Loucy (cell line): ENCODE results near the gene PRKCZ.
A peak's percentile ranks its signal among the peaks of the same experiment; 100 is the strongest.

Experiments used
- H2AFZ ChIP-seq: fragments of 200-600 bp; sonication (generic); 2 replicates; pipeline ENCODE4 v1.6.0; 2016; ENCODE audit warnings: antibody characterized with exemption, mild to moderate bottlenecking, low read length, moderate library complexity
- H3F3A ChIP-seq: fragments of 200-600 bp; 2 replicates; pipeline ENCODE4 v1.6.0; 2016; ENCODE audit warnings: antibody characterized with exemption, low read depth, mild to moderate bottlenecking
- H3K27me3 ChIP-seq: fragments of 200-600 bp; sonication (generic); 2 replicates; pipeline ENCODE4 v1.6.1; 2014; ENCODE audit warnings: low read length, mild to moderate bottlenecking; ENCODE audit not compliant: insufficient read depth, poor library complexity, severe bottlenecking
- H3K36me3 ChIP-seq: fragments of 200-600 bp; sonication (generic); 2 replicates; pipeline ENCODE4 v1.6.1; 2016; ENCODE audit warnings: low read length; ENCODE audit not compliant: insufficient read depth
- H3K4me1 ChIP-seq: fragments of 200-600 bp; sonication (generic); 2 replicates; pipeline ENCODE4 v1.5.1; 2014; ENCODE audit warnings: low read length, mild to moderate bottlenecking; ENCODE audit not compliant: insufficient read depth, poor library complexity, severe bottlenecking
- H3K4me2 ChIP-seq: fragments of 200-600 bp; sonication (generic); 2 replicates; pipeline ENCODE4 v1.6.0; 2014; ENCODE audit warnings: antibody characterized with exemption, low read length, low read depth, mild to moderate bottlenecking; ENCODE audit not compliant: poor library complexity, severe bottlenecking
- H3K4me3 ChIP-seq: fragments of 200-600 bp; sonication (generic); 2 replicates; pipeline ENCODE4 v1.5.1; 2014; ENCODE audit warnings: low read length, mild to moderate bottlenecking, mixed read lengths; ENCODE audit not compliant: poor library complexity, severe bottlenecking
- H3K79me2 ChIP-seq: fragments of 200-600 bp; sonication (generic); 2 replicates; pipeline ENCODE4 v1.6.1; 2014; ENCODE audit warnings: low read length; ENCODE audit not compliant: insufficient read depth
- H3K9ac ChIP-seq: fragments of 200-600 bp; sonication (generic); 2 replicates; pipeline ENCODE4 v1.6.0; 2014; ENCODE audit warnings: mild to moderate bottlenecking, low read depth, low read length, moderate library complexity; ENCODE audit not compliant: poor library complexity, severe bottlenecking
- H3K9me2 ChIP-seq: fragments of 200-600 bp; sonication (generic); replicated peaks from 2 replicates; pipeline ENCODE4 v1.6.1; 2016; ENCODE audit warnings: low read depth, low read length, mixed read lengths
- H3K9me3 ChIP-seq: fragments of 200-600 bp; sonication (generic); 2 replicates; pipeline ENCODE4 v1.6.1; 2014; ENCODE audit warnings: mild to moderate bottlenecking, antibody characterized with exemption, low read length, low read depth; ENCODE audit not compliant: insufficient read depth
- H4K20me1 ChIP-seq: fragments of 200-600 bp; sonication (generic); 2 replicates; pipeline ENCODE4 v1.6.0; 2014; ENCODE audit warnings: antibody characterized with exemption, low read length, mild to moderate bottlenecking; ENCODE audit not compliant: insufficient read depth, poor library complexity, severe bottlenecking
- CTCF ChIP-seq: fragments of 200-600 bp; sonication (generic); conservative IDR thresholded peaks from 2 replicates; pipeline ENCODE4 v1.5.1; 2014; ENCODE audit warnings: mild to moderate bottlenecking, antibody characterized with exemption, low read length
- EZH2phosphoT487 ChIP-seq: fragments of 200-600 bp; IDR thresholded peaks from 2 replicates; pipeline ENCODE4 v1.6.1; 2018; ENCODE audit warnings: antibody characterized with exemption, mild to moderate bottlenecking, moderate library complexity, borderline replicate concordance

The PRKCZ gene

GRCh38 chr1:2233468-2233867, 183.3 kb downstream of the PRKCZ start:
- Histone ChIP-seq H3K27me3 (no peaks in the 10 kb centered on the region), H3K9me2 (no peaks in the 10 kb centered on the region), H3K36me3 (no peaks in the 10 kb centered on the region), H3K4me2 (peak overlapping the region; percentile 77), H3F3A (no peaks in the 10 kb centered on the region), H3K9ac (peak overlapping the region; percentile 42), H3K4me3 (peak overlapping the region; percentile 71), H3K79me2 (peaks cover 98% of the 10 kb centered on the region), H2AFZ (no peak overlapping the region), H3K9me3 (no peaks in the 10 kb centered on the region), H3K4me1 (peaks cover 62% of the 10 kb centered on the region), H4K20me1 (peaks cover 72% of the 10 kb centered on the region)
- TF ChIP-seq EZH2phosphoT487 (no peak), CTCF (no peak)

- TF ChIP-seq CTCF (no peak), EZH2phosphoT487 (no peak)
- H3K4me2 ChIP-seq: peak overlapping the region; percentile 77
- no peaks in the 10 kb centered on the region for H3F3A ChIP-seq
- no peaks in the 10 kb centered on the region for H3K9me3 ChIP-seq
- H3K27me3 ChIP-seq: no peaks in the 10 kb centered on the region
- H4K20me1 ChIP-seq: peaks cover 74% of the 10 kb centered on the region
- H2AFZ ChIP-seq: no peak overlapping the region
- peak overlapping the region; percentile 42 for H3K9ac ChIP-seq
- H3K36me3 ChIP-seq: no peaks in the 10 kb centered on the region
- H3K4me1 ChIP-seq: peaks cover 62% of the 10 kb centered on the region
- H3K9me2 ChIP-seq: no peaks in the 10 kb centered on the region
- H3K4me3 ChIP-seq: peak overlapping the region; percentile 71
- H3K79me2 ChIP-seq: peaks cover 100% of the 10 kb centered on the region
Observed at GRCh38 chr1:2233997-2234761, 184.0 kb downstream of the PRKCZ start.

- H2AFZ ChIP-seq: no peak overlapping the region
- peak overlapping the region; percentile 77 for H3K4me2 ChIP-seq
- peaks cover 100% of the 10 kb centered on the region for H3K79me2 ChIP-seq
- TF ChIP-seq EZH2phosphoT487: no peak
- TF ChIP-seq CTCF: no peak
- peak overlapping the region; percentile 42 for H3K9ac ChIP-seq
- no peaks in the 10 kb centered on the region for H3K9me3 ChIP-seq
- peaks cover 58% of the 10 kb centered on the region for H3K4me1 ChIP-seq
- H3K36me3 ChIP-seq: no peaks in the 10 kb centered on the region
- no peaks in the 10 kb centered on the region for H3K27me3 ChIP-seq
- no peaks in the 10 kb centered on the region for H3K9me2 ChIP-seq
- H3F3A ChIP-seq: no peaks in the 10 kb centered on the region
- peak overlapping the region; percentile 71 for H3K4me3 ChIP-seq
- peaks cover 70% of the 10 kb centered on the region for H4K20me1 ChIP-seq
Observed at GRCh38 chr1:2234762-2235113, 184.5 kb downstream of the PRKCZ start.
